H9 (cell line): ENCODE measurements around the gene GAK. TPM values are rescaled to one million over a fixed set of nuclear protein-coding genes. Genes with fewer than 3 reads are reported as not detected.

ENCODE experiments used
- DNase-seq: peaks from one replicate; pipeline ENCODE4 v3.0.0-alpha.2; 2017
- H2AFZ ChIP-seq: one replicate; pipeline ENCODE4 v1.6.1; 2013; ENCODE audit warnings: mild to moderate bottlenecking, low read length, control low read depth, moderate library complexity
- H2AK5ac ChIP-seq: 2 replicates; pipeline ENCODE4 v1.6.1; 2013; ENCODE audit warnings: low read length, control low read depth, mixed read lengths; ENCODE audit not compliant: insufficient read length
- H2BK120ac ChIP-seq: one replicate; pipeline ENCODE4 v1.6.1; 2013; ENCODE audit warnings: low read depth, mild to moderate bottlenecking, low read length, control low read depth, inconsistent platforms; ENCODE audit not compliant: poor library complexity, severe bottlenecking
- H2BK12ac ChIP-seq: 2 replicates; pipeline ENCODE4 v1.6.1; 2013; ENCODE audit warnings: low read length, control low read depth, mixed read lengths, low read depth; ENCODE audit not compliant: insufficient read length
- H2BK15ac ChIP-seq: 2 replicates; pipeline ENCODE4 v1.6.1; 2013; ENCODE audit warnings: low read depth, low read length, control low read depth
- H2BK20ac ChIP-seq: one replicate; pipeline ENCODE4 v1.6.1; 2013; ENCODE audit warnings: low read depth, mild to moderate bottlenecking, low read length, control low read depth, inconsistent platforms; ENCODE audit not compliant: poor library complexity, severe bottlenecking
- H2BK5ac ChIP-seq: 2 replicates; pipeline ENCODE4 v1.6.1; 2013; ENCODE audit warnings: low read length, control low read depth, mixed read lengths; ENCODE audit not compliant: insufficient read length
- H3K14ac ChIP-seq: 2 replicates; pipeline ENCODE4 v1.6.1; 2013; ENCODE audit warnings: low read length, control low read depth; ENCODE audit not compliant: insufficient read depth
- H3K18ac ChIP-seq: 2 replicates; pipeline ENCODE4 v1.6.1; 2013; ENCODE audit warnings: low read depth, mild to moderate bottlenecking, mixed read lengths, low read length, control low read depth; ENCODE audit not compliant: insufficient read length
- H3K23ac ChIP-seq: 2 replicates; pipeline ENCODE4 v1.6.1; 2013; ENCODE audit warnings: low read length, control low read depth, mixed read lengths, low read depth; ENCODE audit not compliant: insufficient read length
- H3K23me2 ChIP-seq: 2 replicates; pipeline ENCODE4 v1.6.1; 2013; ENCODE audit warnings: low read depth, mild to moderate bottlenecking, mixed read lengths, low read length, control low read depth; ENCODE audit not compliant: insufficient read length, poor library complexity, severe bottlenecking
- H3K27ac ChIP-seq: 2 replicates; pipeline ENCODE4 v1.5.1; 2013; ENCODE audit warnings: low read length, control low read depth, mixed read lengths, low read depth; ENCODE audit not compliant: insufficient read length
- H3K27me3 ChIP-seq: 2 replicates; pipeline ENCODE4 v1.6.1; 2013; ENCODE audit warnings: low read length, control low read depth, inconsistent platforms; ENCODE audit not compliant: insufficient read depth
- H3K4ac ChIP-seq: 2 replicates; pipeline ENCODE4 v1.6.1; 2013; ENCODE audit warnings: low read depth, mild to moderate bottlenecking, control low read depth, inconsistent platforms, low read length, moderate library complexity
- H3K4me1 ChIP-seq: 2 replicates; pipeline ENCODE4 v1.6.1; 2013; ENCODE audit warnings: low read length, control low read depth, inconsistent platforms; ENCODE audit not compliant: insufficient read depth
- H3K4me2 ChIP-seq: 2 replicates; pipeline ENCODE4 v1.6.1; 2013; ENCODE audit warnings: low read length, control low read depth, mixed read lengths; ENCODE audit not compliant: insufficient read length, insufficient read depth
- H3K56ac ChIP-seq: 2 replicates; pipeline ENCODE4 v1.6.1; 2013; ENCODE audit warnings: low read depth, mild to moderate bottlenecking, mixed read lengths, low read length, control low read depth; ENCODE audit not compliant: insufficient read length
- H3K79me1 ChIP-seq: 2 replicates; pipeline ENCODE4 v1.6.1; 2013; ENCODE audit warnings: low read depth, mild to moderate bottlenecking, moderate library complexity, low read length, control low read depth, inconsistent platforms; ENCODE audit not compliant: insufficient read depth, poor library complexity, severe bottlenecking
- H3K79me2 ChIP-seq: 2 replicates; pipeline ENCODE4 v1.6.1; 2013; ENCODE audit warnings: low read length, control low read depth, inconsistent platforms; ENCODE audit not compliant: insufficient read depth
- H3K9ac ChIP-seq: 2 replicates; pipeline ENCODE4 v1.6.1; 2013; ENCODE audit warnings: low read length, control low read depth, mixed read lengths; ENCODE audit not compliant: insufficient read length; ENCODE audit errors: extremely low read depth
- H3K9me3 ChIP-seq: one replicate; pipeline ENCODE4 v1.6.1; 2013; ENCODE audit warnings: low read depth, low read length, inconsistent platforms; ENCODE audit not compliant: control insufficient read depth
- H3T11ph ChIP-seq: one replicate; pipeline ENCODE4 v1.6.1; 2013; ENCODE audit warnings: mild to moderate bottlenecking, low read length, control low read depth, inconsistent platforms
- H4K20me1 ChIP-seq: one replicate; pipeline ENCODE4 v1.6.1; 2013; ENCODE audit not compliant: control insufficient read depth, insufficient read length, insufficient read depth
- H4K5ac ChIP-seq: 2 replicates; pipeline ENCODE4 v1.6.1; 2013; ENCODE audit warnings: low read depth, mild to moderate bottlenecking, mixed read lengths, low read length, control low read depth; ENCODE audit not compliant: insufficient read length
- H4K8ac ChIP-seq: replicated peaks from 2 replicates; pipeline ENCODE4 v1.6.1; 2013; ENCODE audit warnings: low read length, control low read depth, mixed read lengths, low read depth; ENCODE audit not compliant: insufficient read length
- H4K91ac ChIP-seq: 2 replicates; pipeline ENCODE4 v1.6.1; 2013; ENCODE audit warnings: low read depth, mild to moderate bottlenecking, moderate library complexity, mixed read lengths, low read length, control low read depth; ENCODE audit not compliant: insufficient read length
- H3K27ac Mint-ChIP-seq, 3 experiments: 2 replicates in 2 of 3; 3 replicates in 1 of 3; pipeline ENCODE4 v1.8.0; 2020 to 2021; ENCODE audit warnings: mixed read lengths in 3 of 3, mild to moderate bottlenecking in 1 of 3, moderate library complexity in 1 of 3
- H3K27me3 Mint-ChIP-seq: 2 replicates; pipeline ENCODE4 v1.8.0; 2021; ENCODE audit warnings: low read depth, mild to moderate bottlenecking, moderate library complexity, mixed read lengths
- H3K36me3 Mint-ChIP-seq, 3 experiments: 2 replicates in 2 of 3; 3 replicates in 1 of 3; pipeline ENCODE4 v1.8.0; 2020 to 2021; ENCODE audit warnings: low read depth in 3 of 3, mixed read lengths in 3 of 3; ENCODE audit not compliant: insufficient read depth in 1 of 3
- H3K4me1 Mint-ChIP-seq, 2 experiments: 2 replicates each; pipeline ENCODE4 v1.8.0; 2020; ENCODE audit warnings: mixed read lengths in 2 of 2
- H3K4me3 Mint-ChIP-seq, 2 experiments: 2 replicates in 1 of 2; 3 replicates in 1 of 2; pipeline ENCODE4 v1.8.0; 2020 to 2021; ENCODE audit warnings: mild to moderate bottlenecking in 2 of 2, mixed read lengths in 2 of 2, moderate library complexity in 1 of 2
- H3K9me3 Mint-ChIP-seq, 2 experiments: 2 replicates in 1 of 2; 3 replicates in 1 of 2; pipeline ENCODE4 v1.8.0; 2020; ENCODE audit warnings: mild to moderate bottlenecking in 2 of 2, mixed read lengths in 2 of 2, moderate library complexity in 1 of 2
- WGBS: extraction: QIAGEN DNeasy Blood & Tissue Kit; methylation state at CpG from one replicate; pipeline ENCODE4 v1.1.7; 2013; ENCODE audit warnings: missing lambda C conversion rate, low lambda C conversion rate, mixed read lengths; ENCODE audit not compliant: insufficient read length; ENCODE audit errors: extremely low coverage; 5-methylcytosine and 5-hydroxymethylcytosine counted together
- total RNA-seq: library from RNA; stranded (reverse); gene quantifications from 2 replicates; pipeline ENCODE4 v1.2.1, GENCODE V29; 2021
- TF ChIP-seq, protein P1 (sequence below): fragments of 200-600 bp; sonication (generic); conservative IDR thresholded peaks from 3 replicates; pipeline ENCODE4 v1.8.0; 2021; ENCODE audit warnings: antibody characterized with exemption, mild to moderate bottlenecking

GAK gene
- total RNA-seq, 1 experiment from 2014 or later: 80.7 TPM

DNA sequence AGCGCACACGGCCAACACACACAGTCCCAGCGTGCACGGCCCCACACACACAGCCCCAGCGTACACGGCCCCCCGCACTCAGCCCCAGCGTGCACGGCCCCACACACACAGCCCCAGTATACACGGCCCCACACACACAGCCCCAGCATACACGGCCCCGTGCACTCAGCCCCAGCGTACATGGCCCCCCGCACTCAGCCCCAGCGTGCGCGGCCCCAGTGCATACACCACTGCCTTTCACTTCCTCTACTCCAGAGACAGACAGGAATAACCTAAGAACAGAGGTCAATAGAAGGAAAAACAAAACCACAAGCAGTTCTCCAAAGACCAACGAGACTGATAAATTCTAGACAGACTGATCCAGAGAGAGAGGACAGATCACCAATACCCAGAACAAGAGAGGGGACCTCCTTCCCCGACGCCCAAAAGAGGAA, 17.1 kb downstream of the GAK start:
- H3K36me3 Mint-ChIP-seq: peaks cover 2 to 18% (median 17%) of the 10 kb centered on the region in 3 experiments; a peak in 5 of 7 replicates
- H3K4ac ChIP-seq: no peak overlapping the region
- no peaks in the 10 kb centered on the region for H3K23me2 ChIP-seq
- no peak overlapping the region for H2BK15ac ChIP-seq
- H3K14ac ChIP-seq: no peak overlapping the region; the same call in 1 of the 2 replicates
- H3K79me2 ChIP-seq: peaks cover 12% of the 10 kb centered on the region; the same call in 1 of the 2 replicates
- H3K56ac ChIP-seq: no peak overlapping the region
- H2BK12ac ChIP-seq: no peak overlapping the region
- no peak overlapping the region for H2AFZ ChIP-seq
- no peaks in the 10 kb centered on the region for H3K27me3 ChIP-seq
- no peak overlapping the region for H2BK20ac ChIP-seq
- H3T11ph ChIP-seq: no peak overlapping the region
- H3K4me1 ChIP-seq: no peaks in the 10 kb centered on the region
- no peak overlapping the region for H3K9ac ChIP-seq
- no peak overlapping the region for H4K91ac ChIP-seq
- H4K5ac ChIP-seq: no peak overlapping the region
- H3K27ac ChIP-seq: no peak overlapping the region
- H3K9me3 ChIP-seq: no peaks in the 10 kb centered on the region
- peaks cover 6 to 7% of the 10 kb centered on the region in 2 experiments for H3K4me1 Mint-ChIP-seq
- H2BK5ac ChIP-seq: no peak overlapping the region
- H3K4me2 ChIP-seq: no peak overlapping the region
- no peak overlapping the region; a peak in 1 of 5 replicates for H3K4me3 Mint-ChIP-seq
- H3K27me3 Mint-ChIP-seq: no peaks in the 10 kb centered on the region; the same call in 1 of the 2 replicates
- no peak overlapping the region for H2BK120ac ChIP-seq
- peak overlapping the region; percentile 0 to 68 (median 30); a peak in 5 of 7 replicates for H3K27ac Mint-ChIP-seq
- H3K79me1 ChIP-seq: peaks cover 9% of the 10 kb centered on the region
- H2AK5ac ChIP-seq: no peak overlapping the region
- WGBS: no CpG with 5 or more reads among the region's 20 CpGs
- no peaks in the 10 kb centered on the region for H3K9me3 Mint-ChIP-seq
- no peak overlapping the region for H3K18ac ChIP-seq
- no peak for DNase-seq
- no peak overlapping the region for H4K8ac ChIP-seq
- H3K23ac ChIP-seq: no peak overlapping the region
- H4K20me1 ChIP-seq: no peaks in the 10 kb centered on the region
- TF ChIP-seq, protein P1, sequence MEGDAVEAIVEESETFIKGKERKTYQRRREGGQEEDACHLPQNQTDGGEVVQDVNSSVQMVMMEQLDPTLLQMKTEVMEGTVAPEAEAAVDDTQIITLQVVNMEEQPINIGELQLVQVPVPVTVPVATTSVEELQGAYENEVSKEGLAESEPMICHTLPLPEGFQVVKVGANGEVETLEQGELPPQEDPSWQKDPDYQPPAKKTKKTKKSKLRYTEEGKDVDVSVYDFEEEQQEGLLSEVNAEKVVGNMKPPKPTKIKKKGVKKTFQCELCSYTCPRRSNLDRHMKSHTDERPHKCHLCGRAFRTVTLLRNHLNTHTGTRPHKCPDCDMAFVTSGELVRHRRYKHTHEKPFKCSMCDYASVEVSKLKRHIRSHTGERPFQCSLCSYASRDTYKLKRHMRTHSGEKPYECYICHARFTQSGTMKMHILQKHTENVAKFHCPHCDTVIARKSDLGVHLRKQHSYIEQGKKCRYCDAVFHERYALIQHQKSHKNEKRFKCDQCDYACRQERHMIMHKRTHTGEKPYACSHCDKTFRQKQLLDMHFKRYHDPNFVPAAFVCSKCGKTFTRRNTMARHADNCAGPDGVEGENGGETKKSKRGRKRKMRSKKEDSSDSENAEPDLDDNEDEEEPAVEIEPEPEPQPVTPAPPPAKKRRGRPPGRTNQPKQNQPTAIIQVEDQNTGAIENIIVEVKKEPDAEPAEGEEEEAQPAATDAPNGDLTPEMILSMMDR: no peak
